SU-DHL-6 (cell line): ENCODE measurements around the gene LHPP.

Source experiments
- H2AFZ ChIP-seq: fragments of 200-600 bp; sonication (generic); 2 replicates; pipeline ENCODE4 v1.6.1; 2014; ENCODE audit warnings: low read depth, mild to moderate bottlenecking, moderate library complexity, mixed read lengths, antibody characterized with exemption, low read length; ENCODE audit not compliant: severe bottlenecking
- H3F3A ChIP-seq: fragments of 200-600 bp; shearing (Covaris generic); 2 replicates; pipeline ENCODE4 v1.6.0; 2016; ENCODE audit warnings: antibody characterized with exemption, mild to moderate bottlenecking; ENCODE audit not compliant: insufficient read depth
- H3K27ac ChIP-seq: fragments of 200-600 bp; sonication (generic); 2 replicates; pipeline ENCODE4 v1.5.1; 2016; ENCODE audit warnings: low read depth, mild to moderate bottlenecking, low read length, moderate library complexity, mixed read lengths
- H3K27me3 ChIP-seq: fragments of 200-600 bp; sonication (generic), shearing (Covaris generic); 2 replicates; pipeline ENCODE4 v1.6.0; 2014; ENCODE audit warnings: mild to moderate bottlenecking, low read length
- H3K36me3 ChIP-seq: fragments of 200-600 bp; sonication (generic); 2 replicates; pipeline ENCODE4 v1.6.1; 2014; ENCODE audit warnings: mild to moderate bottlenecking, low read length, mixed read lengths
- H3K4me2 ChIP-seq: fragments of 300-600, 200-600 bp; shearing (Covaris generic), sonication (generic); 2 replicates; pipeline ENCODE4 v1.6.0; 2014; ENCODE audit warnings: low read length, low read depth, mild to moderate bottlenecking; ENCODE audit not compliant: poor library complexity, severe bottlenecking
- H3K4me3 ChIP-seq: fragments of 200-600 bp; sonication (generic); 2 replicates; pipeline ENCODE4 v1.5.1; 2014; ENCODE audit warnings: antibody characterized with exemption, low read length, mild to moderate bottlenecking, mixed read lengths; ENCODE audit not compliant: insufficient read depth, poor library complexity, severe bottlenecking
- H3K79me2 ChIP-seq: fragments of 200-600 bp; sonication (generic); 2 replicates; pipeline ENCODE4 v1.6.1; 2014; ENCODE audit warnings: mild to moderate bottlenecking, low read length, moderate library complexity; ENCODE audit not compliant: insufficient read depth
- H3K9ac ChIP-seq: fragments of 200-600 bp; sonication (generic); 2 replicates; pipeline ENCODE4 v1.7.0; 2014; ENCODE audit warnings: mild to moderate bottlenecking, low read length
- H3K9me2 ChIP-seq: fragments of 200-600 bp; sonication (generic); replicated peaks from 2 replicates; pipeline ENCODE4 v1.6.1; 2014; ENCODE audit warnings: low read length; ENCODE audit not compliant: insufficient read depth
- H3K9me3 ChIP-seq: fragments of 200-600 bp; sonication (generic); 2 replicates; pipeline ENCODE4 v1.6.1; 2014; ENCODE audit warnings: low read length, mixed read lengths; ENCODE audit not compliant: insufficient read depth
- H4K20me1 ChIP-seq: fragments of 200-600 bp; sonication (generic); 2 replicates; pipeline ENCODE4 v1.6.1; 2014; ENCODE audit warnings: low read depth, mild to moderate bottlenecking, antibody characterized with exemption, low read length, moderate library complexity, mixed read lengths
- EZH2phosphoT487 ChIP-seq: fragments of 200-600 bp; sonication (generic), shearing (Covaris generic); conservative IDR thresholded peaks from 2 replicates; pipeline ENCODE4 v1.6.1; 2018; ENCODE audit warnings: mild to moderate bottlenecking, antibody characterized with exemption, low read length, moderate library complexity, mixed read lengths
- TF ChIP-seq, protein P1 (sequence below): fragments of 200-600 bp; sonication (generic); IDR thresholded peaks from one replicate; pipeline ENCODE4 v1.5.1; 2017; ENCODE audit warnings: antibody characterized with exemption, mild to moderate bottlenecking, low read length, moderate library complexity; ENCODE audit not compliant: insufficient read depth, poor library complexity, severe bottlenecking

The LHPP gene

GRCh38 chr10:124663228-124663627 is 201.6 kb downstream of the LHPP start:
- peaks cover 6% of the 10 kb centered on the region; the same call in 1 of the 2 replicates for H4K20me1 ChIP-seq
- no peak overlapping the region for H3K4me3 ChIP-seq
- H3F3A ChIP-seq = no peaks in the 10 kb centered on the region
- no peaks in the 10 kb centered on the region for H3K36me3 ChIP-seq
- H3K9me2 ChIP-seq = no peaks in the 10 kb centered on the region
- no peak overlapping the region for H3K9ac ChIP-seq
- TF ChIP-seq, protein P1, sequence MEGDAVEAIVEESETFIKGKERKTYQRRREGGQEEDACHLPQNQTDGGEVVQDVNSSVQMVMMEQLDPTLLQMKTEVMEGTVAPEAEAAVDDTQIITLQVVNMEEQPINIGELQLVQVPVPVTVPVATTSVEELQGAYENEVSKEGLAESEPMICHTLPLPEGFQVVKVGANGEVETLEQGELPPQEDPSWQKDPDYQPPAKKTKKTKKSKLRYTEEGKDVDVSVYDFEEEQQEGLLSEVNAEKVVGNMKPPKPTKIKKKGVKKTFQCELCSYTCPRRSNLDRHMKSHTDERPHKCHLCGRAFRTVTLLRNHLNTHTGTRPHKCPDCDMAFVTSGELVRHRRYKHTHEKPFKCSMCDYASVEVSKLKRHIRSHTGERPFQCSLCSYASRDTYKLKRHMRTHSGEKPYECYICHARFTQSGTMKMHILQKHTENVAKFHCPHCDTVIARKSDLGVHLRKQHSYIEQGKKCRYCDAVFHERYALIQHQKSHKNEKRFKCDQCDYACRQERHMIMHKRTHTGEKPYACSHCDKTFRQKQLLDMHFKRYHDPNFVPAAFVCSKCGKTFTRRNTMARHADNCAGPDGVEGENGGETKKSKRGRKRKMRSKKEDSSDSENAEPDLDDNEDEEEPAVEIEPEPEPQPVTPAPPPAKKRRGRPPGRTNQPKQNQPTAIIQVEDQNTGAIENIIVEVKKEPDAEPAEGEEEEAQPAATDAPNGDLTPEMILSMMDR = no peak
- no peak for TF ChIP-seq EZH2phosphoT487
- H2AFZ ChIP-seq = no peak overlapping the region
- H3K79me2 ChIP-seq = peaks cover 98% of the 10 kb centered on the region
- H3K27me3 ChIP-seq = no peaks in the 10 kb centered on the region
- H3K27ac ChIP-seq = no peak overlapping the region
- H3K9me3 ChIP-seq = no peaks in the 10 kb centered on the region
- H3K4me2 ChIP-seq = no peak overlapping the region
